ENCODE measurements around the gene USP8.

- TF ChIP-seq REST (IDR thresholded peaks at IDR 0.05; ENCODE audit: insufficient read depth in 1 of 2, low read depth in 2 of 2, low read length in 2 of 2) (no peak), FOXP2 (optimal IDR thresholded peaks at IDR 0.05; ENCODE audit: borderline replicate concordance, extremely low read depth, extremely low read length, insufficient read depth) (no peak), POLR2AphosphoS5 (IDR thresholded peaks at IDR 0.05; ENCODE audit: low read depth, low read length) (no peak), TAF1 (IDR thresholded peaks at IDR 0.05; ENCODE audit: borderline replicate concordance, insufficient read depth, low read length) (no peak)
Observed at GRCh38 chr15:50431204-50431603, 7.0 kb downstream of the USP8 start.

Data from PFSK-1 (cell line).